ENCODE measurements around the gene DXO. TPM values are rescaled to one million over a fixed set of nuclear protein-coding genes. Genes with fewer than 3 reads are reported as not detected.

The DXO gene
- total RNA-seq, 2 experiments from 2014 or later = 22.4 to 28.6 TPM

- H3K4me1 Mint-ChIP-seq = no peaks in the 10 kb centered on the region
- ATAC-seq (ENCODE audit: low read depth) (no peak), DNase-seq (no peak)
- H3K36me3 Mint-ChIP-seq = no peaks in the 10 kb centered on the region
- POLR2A ChIA-PET = interaction anchor here (0.9 kb wide), 1 partner anchor 12 kb away, joined by 4 read pairs; no protein-coding TSS in a partner anchor
- H3K4me3 Mint-ChIP-seq = no peak overlapping the region
- peaks cover 2% of the 10 kb centered on the region for H3K27me3 Mint-ChIP-seq
- H3K9me3 Mint-ChIP-seq = no peaks in the 10 kb centered on the region
- no peak overlapping the region for H3K27ac Mint-ChIP-seq
These were observed 51.1 kb downstream of the DXO start for GRCh38 chr6:31920811-31921210.

Small RNA genes lying within 50 kb of the gene (microRNA-seq; reads per million reads assigned to microRNA genes)
- not detected for gene MIR1236

Other genes starting within 250 kb of the DXO start
- 1 to 10 TPM; 1.2 to 1.5 TPM for gene MPIG6B, start 248.8 kb downstream of the DXO start, total RNA-seq
- gene DDAH2, start 242.8 kb downstream of the DXO start, total RNA-seq = 10 to 100 TPM; 28.3 to 29.1 TPM
- 100 to 1,000 TPM; 425 to 456 TPM for gene CLIC1, start 235.6 kb downstream of the DXO start, total RNA-seq
- 10 to 100 TPM; 59.2 to 68.2 TPM for gene MSH5, start 232.1 kb downstream of the DXO start, total RNA-seq
- 10 to 100 TPM; 13.1 to 18.1 TPM for gene SAPCD1, start 209.5 kb downstream of the DXO start, total RNA-seq
- 1 to 10 TPM; 5.2 to 5.7 TPM for gene VWA7, start 194.8 kb downstream of the DXO start, total RNA-seq
- 10 to 100 TPM; 68.2 to 75.3 TPM for gene VARS1, start 176.4 kb downstream of the DXO start, total RNA-seq
- 10 to 100 TPM; 89.9 to 97.9 TPM for gene LSM2, start 165.2 kb downstream of the DXO start, total RNA-seq
- gene HSPA1L, start 156.9 kb downstream of the DXO start, total RNA-seq = 1 to 10 TPM; 3.3 to 4.5 TPM
- gene HSPA1A, start 156.6 kb downstream of the DXO start, total RNA-seq = 10 to 100 TPM; 62.2 to 63.5 TPM
- gene HSPA1B, start 144.4 kb downstream of the DXO start, total RNA-seq = 10 to 100 TPM; 49.0 to 55.7 TPM
- 10 to 100 TPM; 15.5 to 16.4 TPM for gene NEU1, start 109.3 kb downstream of the DXO start, total RNA-seq
- not detected for gene SLC44A4, start 93.1 kb downstream of the DXO start, total RNA-seq
- gene EHMT2, start 74.4 kb downstream of the DXO start, total RNA-seq = 10 to 100 TPM; 77.5 to 80.6 TPM
- 1 to 10 TPM; 1.4 to 1.9 TPM for gene ZBTB12, start 70.1 kb downstream of the DXO start, total RNA-seq
- 1 to 10 TPM; 2.1 to 2.2 TPM for gene C2, start 44.4 kb downstream of the DXO start, total RNA-seq
- 1 to 10 TPM; 1.2 to 2.1 TPM for gene CFB, start 26.0 kb downstream of the DXO start, total RNA-seq
- 10 to 100 TPM; 61.3 to 62.5 TPM for gene NELFE, start 13.2 kb downstream of the DXO start, total RNA-seq
- 100 to 1,000 TPM; 102 to 112 TPM for gene SKIC2, start 13.0 kb downstream of the DXO start, total RNA-seq
- gene C4A, start 9.9 kb upstream of the DXO start, total RNA-seq = 1 to 10 TPM; 3.4 to 6.7 TPM
- 1 to 10 TPM; 4.1 to 5.7 TPM for gene C4B, start 42.7 kb upstream of the DXO start, total RNA-seq
- gene CYP21A2, start 66.3 kb upstream of the DXO start, total RNA-seq = under 1 TPM; 0.43 to 0.72 TPM
- 1 to 10 TPM; 8.6 to 9.2 TPM for gene TNXB, start 137.2 kb upstream of the DXO start, total RNA-seq
- 100 to 1,000 TPM; 136 to 147 TPM for gene ATF6B, start 156.1 kb upstream of the DXO start, total RNA-seq
- gene FKBPL, start 158.2 kb upstream of the DXO start, total RNA-seq = 1 to 10 TPM; 5.5 to 6.3 TPM
- 1 to 10 TPM; 1.1 to 1.2 TPM for gene PRRT1, start 179.8 kb upstream of the DXO start, total RNA-seq
- 10 to 100 TPM; 19.2 to 23.7 TPM for gene PPT2, start 182.0 kb upstream of the DXO start, total RNA-seq
- 10 to 100 TPM; 19.6 to 22.6 TPM for gene EGFL8, start 192.5 kb upstream of the DXO start, total RNA-seq
- gene AGPAT1, start 203.9 kb upstream of the DXO start, total RNA-seq = 10 to 100 TPM; 38.1 to 40.8 TPM
- 10 to 100 TPM; 44.5 to 49.5 TPM for gene RNF5, start 206.3 kb upstream of the DXO start, total RNA-seq
- gene AGER, start 212.1 kb upstream of the DXO start, total RNA-seq = 10 to 100 TPM; 47.4 to 52.3 TPM
- 100 to 1,000 TPM; 107 to 112 TPM for gene PBX2, start 218.1 kb upstream of the DXO start, total RNA-seq
- 100 to 1,000 TPM; 251 to 260 TPM for gene GPSM3, start 220.5 kb upstream of the DXO start, total RNA-seq

Measured in activated naive CD8-positive, alpha-beta T cell treated with anti-CD3 and anti-CD28 coated beads, Interleukin-2, amount 10 ng/mL, durations not matched to agents 7 days and 5 days (primary cell).